ENCODE data around the gene OBSL1.

GRCh38 chr2:219571311-219572236, at the start of gene OBSL1:
- no peak for TF ChIP-seq CTCF (IDR thresholded peaks at IDR 0.05)
- no peak for TF ChIP-seq POLR2A (IDR thresholded peaks at IDR 0.05)

Measured in testis (tissue), 2 donors.